BLaER1 (cell line): ENCODE measurements around the gene RAB3GAP1.

Source experiments
- H3K27ac ChIP-seq: shearing (Covaris generic); formaldehyde crosslinking; 2 replicates; pipeline ENCODE4 v1.8.1; 2022
- H3K27me3 ChIP-seq: shearing (Covaris generic); formaldehyde crosslinking; 2 replicates; pipeline ENCODE4 v1.8.1; 2022
- H3K36me3 ChIP-seq: shearing (Covaris generic); formaldehyde crosslinking; 2 replicates; pipeline ENCODE4 v1.8.1; 2022
- H3K4me1 ChIP-seq: shearing (Covaris generic); formaldehyde crosslinking; 2 replicates; pipeline ENCODE4 v1.8.1; 2022
- H3K4me2 ChIP-seq: shearing (Covaris generic); formaldehyde crosslinking; 2 replicates; pipeline ENCODE4 v1.8.1; 2022
- H3K4me3 ChIP-seq: shearing (Covaris generic); formaldehyde crosslinking; 2 replicates; pipeline ENCODE4 v1.8.1; 2022
- H3K9ac ChIP-seq: shearing (Covaris generic); formaldehyde crosslinking; 2 replicates; pipeline ENCODE4 v1.8.1; 2022
- H3K9me3 ChIP-seq: shearing (Covaris generic); formaldehyde crosslinking; 2 replicates; pipeline ENCODE4 v1.8.1; 2022
- H4K20me1 ChIP-seq: shearing (Covaris generic); formaldehyde crosslinking; 2 replicates; pipeline ENCODE4 v1.8.1; 2022
- Cebpa-rat ChIP-seq: shearing (Covaris generic); IDR thresholded peaks from 2 replicates; pipeline ENCODE4 v1.8.1; 2022

The RAB3GAP1 gene

GRCh38 chr2:135052997-135053474, 944 bp downstream of the RAB3GAP1 start:
- Histone ChIP-seq H3K9ac (peak overlapping the region; percentile 94), H4K20me1 (peaks cover 47% of the 10 kb centered on the region), H3K4me1 (peaks cover 26% of the 10 kb centered on the region), H3K27ac (peak overlapping the region; percentile 93), H3K27me3 (no peaks in the 10 kb centered on the region), H3K9me3 (0 out of 2 replicates have a peak, but pooled peaks cover 11% of the 10 kb centered on the region), H3K4me2 (peak overlapping the region; percentile 91), H3K36me3 (peaks cover 23% of the 10 kb centered on the region; the same call in 1 of the 2 replicates), H3K4me3 (peak overlapping the region; percentile 81)
- TF ChIP-seq Cebpa-rat = no peak

GRCh38 chr2:135055182-135055786, 3.2 kb downstream of the RAB3GAP1 start:
- Histone ChIP-seq H3K36me3 (peaks cover 38% of the 10 kb centered on the region), H3K4me2 (no peak overlapping the region), H3K9me3 (peaks cover 13% of the 10 kb centered on the region; the same call in 1 of the 2 replicates), H4K20me1 (peaks cover 58% of the 10 kb centered on the region), H3K4me1 (peaks cover 26% of the 10 kb centered on the region), H3K27me3 (no peaks in the 10 kb centered on the region), H3K27ac (no peak overlapping the region), H3K4me3 (no peak overlapping the region), H3K9ac (no peak overlapping the region)
- TF ChIP-seq Cebpa-rat = no peak

GRCh38 chr2:135056790-135057189, 4.7 kb downstream of the RAB3GAP1 start:
- Histone ChIP-seq H4K20me1 (peaks cover 58% of the 10 kb centered on the region), H3K36me3 (peaks cover 52% of the 10 kb centered on the region), H3K4me1 (peaks cover 26% of the 10 kb centered on the region), H3K27ac (no peak overlapping the region), H3K9ac (no peak overlapping the region), H3K4me2 (no peak overlapping the region), H3K4me3 (no peak overlapping the region), H3K9me3 (peaks cover 24% of the 10 kb centered on the region; the same call in 1 of the 2 replicates), H3K27me3 (no peaks in the 10 kb centered on the region)
- TF ChIP-seq Cebpa-rat = no peak; the same call in 1 of the 2 replicates

GRCh38 chr2:135059577-135059976, 7.5 kb downstream of the RAB3GAP1 start:
- Histone ChIP-seq H3K4me3 (no peak overlapping the region), H3K4me1 (peaks cover 9% of the 10 kb centered on the region; the same call in 1 of the 2 replicates), H3K9me3 (peaks cover 50% of the 10 kb centered on the region), H3K27ac (no peak overlapping the region), H3K27me3 (no peaks in the 10 kb centered on the region), H3K9ac (no peak overlapping the region), H3K36me3 (peaks cover 76% of the 10 kb centered on the region), H4K20me1 (peaks cover 37% of the 10 kb centered on the region; the same call in 1 of the 2 replicates), H3K4me2 (no peak overlapping the region)
- no peak for TF ChIP-seq Cebpa-rat

- Histone ChIP-seq H3K27me3 (no peaks in the 10 kb centered on the region), H3K36me3 (peaks cover 81% of the 10 kb centered on the region), H3K4me3 (no peak overlapping the region), H3K27ac (no peak overlapping the region), H3K9me3 (peaks cover 66% of the 10 kb centered on the region), H4K20me1 (0 out of 2 replicates have a peak, but pooled peaks cover 9% of the 10 kb centered on the region), H3K4me1 (no peaks in the 10 kb centered on the region), H3K9ac (no peak overlapping the region), H3K4me2 (no peak overlapping the region)
- peak; percentile 48; the same call in 1 of the 2 replicates for TF ChIP-seq Cebpa-rat
Measured at GRCh38 chr2:135063210-135063609, 11.1 kb downstream of the RAB3GAP1 start.

- H3K9ac ChIP-seq = no peak overlapping the region
- no peak overlapping the region for H3K4me3 ChIP-seq
- no peaks in the 10 kb centered on the region for H4K20me1 ChIP-seq
- H3K4me1 ChIP-seq = no peaks in the 10 kb centered on the region
- no peaks in the 10 kb centered on the region for H3K27me3 ChIP-seq
- TF ChIP-seq Cebpa-rat = no peak
- H3K36me3 ChIP-seq = peaks cover 86% of the 10 kb centered on the region
- no peak overlapping the region for H3K27ac ChIP-seq
- H3K4me2 ChIP-seq = no peak overlapping the region
- peaks cover 76% of the 10 kb centered on the region for H3K9me3 ChIP-seq
Measured at GRCh38 chr2:135064149-135064548, 12.1 kb downstream of the RAB3GAP1 start.

GRCh38 chr2:135066710-135067109, 14.6 kb downstream of the RAB3GAP1 start:
- H3K27me3 ChIP-seq = no peaks in the 10 kb centered on the region
- H3K36me3 ChIP-seq = peaks cover 86% of the 10 kb centered on the region
- peaks cover 86% of the 10 kb centered on the region for H3K9me3 ChIP-seq
- H3K4me1 ChIP-seq = no peaks in the 10 kb centered on the region
- H3K4me3 ChIP-seq = no peak overlapping the region
- no peak for TF ChIP-seq Cebpa-rat
- H4K20me1 ChIP-seq = no peaks in the 10 kb centered on the region
- no peak overlapping the region for H3K4me2 ChIP-seq
- no peak overlapping the region for H3K27ac ChIP-seq
- no peak overlapping the region for H3K9ac ChIP-seq

- Histone ChIP-seq H3K27me3 (no peaks in the 10 kb centered on the region), H3K36me3 (peaks cover 88% of the 10 kb centered on the region)
- TF ChIP-seq Cebpa-rat = no peak
Measured at GRCh38 chr2:135072125-135072997, 20.3 kb downstream of the RAB3GAP1 start.

GRCh38 chr2:135074216-135074615, 22.1 kb downstream of the RAB3GAP1 start:
- Histone ChIP-seq H3K36me3 (peaks cover 79% of the 10 kb centered on the region), H3K9ac (no peak overlapping the region), H3K4me3 (no peak overlapping the region), H3K4me2 (no peak overlapping the region), H3K27ac (no peak overlapping the region), H3K4me1 (no peaks in the 10 kb centered on the region), H3K27me3 (no peaks in the 10 kb centered on the region), H4K20me1 (no peaks in the 10 kb centered on the region), H3K9me3 (peaks cover 85% of the 10 kb centered on the region)
- TF ChIP-seq Cebpa-rat = no peak

More at GRCh38 chr2:135072125-135072997, 20.3 kb downstream of the RAB3GAP1 start:
- Histone ChIP-seq H3K4me2 (no peak overlapping the region), H3K4me1 (no peaks in the 10 kb centered on the region), H3K9me3 (peaks cover 95% of the 10 kb centered on the region), H3K4me3 (peak overlapping the region; percentile 34; the same call in 1 of the 2 replicates), H3K27ac (no peak overlapping the region), H4K20me1 (no peaks in the 10 kb centered on the region), H3K9ac (no peak overlapping the region)

GRCh38 chr2:135076556-135076955, 24.5 kb downstream of the RAB3GAP1 start:
- TF ChIP-seq Cebpa-rat = no peak
- H3K4me1 ChIP-seq = no peaks in the 10 kb centered on the region
- H4K20me1 ChIP-seq = no peaks in the 10 kb centered on the region
- no peak overlapping the region for H3K9ac ChIP-seq
- no peak overlapping the region for H3K4me2 ChIP-seq
- no peak overlapping the region for H3K4me3 ChIP-seq
- H3K27me3 ChIP-seq = no peaks in the 10 kb centered on the region
- H3K36me3 ChIP-seq = peaks cover 63% of the 10 kb centered on the region
- H3K27ac ChIP-seq = no peak overlapping the region
- H3K9me3 ChIP-seq = peaks cover 81% of the 10 kb centered on the region
